Osteoblast (primary cell): ENCODE results near the gene NACC2. TPM values are rescaled to one million over a fixed set of nuclear protein-coding genes. Genes with fewer than 3 reads are reported as not detected.

Experiments
- DNase-seq: peaks from one replicate; pipeline ENCODE4 v3.0.0; 2011; ENCODE audit warnings: low spot score, mixed read lengths; ENCODE audit not compliant: insufficient read length; ENCODE audit errors: missing footprints
- H2AFZ ChIP-seq: 2 replicates; pipeline ENCODE4 v1.6.0; 2011; ENCODE audit warnings: mild to moderate bottlenecking, low read length
- H3K27ac ChIP-seq: 2 replicates; pipeline ENCODE4 v1.5.1; 2011; ENCODE audit warnings: mild to moderate bottlenecking, low read depth, low read length, moderate library complexity
- H3K27me3 ChIP-seq: 2 replicates; pipeline ENCODE4 v1.6.0; 2012; ENCODE audit warnings: mild to moderate bottlenecking, control low read depth, inconsistent platforms, low read length, moderate library complexity; ENCODE audit not compliant: insufficient read depth
- H3K36me3 ChIP-seq: 2 replicates; pipeline ENCODE4 v1.5.1; 2011; ENCODE audit warnings: mild to moderate bottlenecking, low read length, control low read depth, moderate library complexity; ENCODE audit not compliant: insufficient read depth
- H3K4me1 ChIP-seq: 2 replicates; pipeline ENCODE4 v1.5.1; 2011; ENCODE audit warnings: mild to moderate bottlenecking, low read length, control low read depth, moderate library complexity; ENCODE audit not compliant: insufficient read depth
- H3K4me2 ChIP-seq: 2 replicates; pipeline ENCODE4 v1.6.0; 2011; ENCODE audit warnings: mild to moderate bottlenecking, low read length; ENCODE audit not compliant: insufficient read depth
- H3K4me3 ChIP-seq: fragments of 200-600 bp; sonication (generic); 3 replicates; pipeline ENCODE4 v1.5.1; 2012; ENCODE audit warnings: mild to moderate bottlenecking, low read length, inconsistent platforms; ENCODE audit not compliant: insufficient read depth
- H3K79me2 ChIP-seq: 2 replicates; pipeline ENCODE4 v1.6.0; 2012; ENCODE audit warnings: mild to moderate bottlenecking, low read length, control low read depth, inconsistent platforms; ENCODE audit not compliant: insufficient read depth
- H3K9me3 ChIP-seq: 2 replicates; pipeline ENCODE4 v1.5.1; 2011; ENCODE audit warnings: low read depth, low read length, control low read depth
- H4K20me1 ChIP-seq: 2 replicates; pipeline ENCODE4 v1.6.0; 2012; ENCODE audit warnings: mild to moderate bottlenecking, low read length, control low read depth; ENCODE audit not compliant: insufficient read depth
- total RNA-seq: library from RNA; depleted of rRNA; stranded (reverse); fragments of >200 nt; gene quantifications from 2 replicates; pipeline ENCODE4 v1.2.3, GENCODE V29; 2012
- TF ChIP-seq, protein P1 (sequence below): IDR thresholded peaks from 2 replicates; pipeline ENCODE4 v1.5.1; 2011; ENCODE audit warnings: mild to moderate bottlenecking, low read depth, low read length, moderate library complexity; ENCODE audit errors: extremely low read depth

The NACC2 gene
- total RNA-seq, 1 donor, result 32.9 TPM

DNA sequence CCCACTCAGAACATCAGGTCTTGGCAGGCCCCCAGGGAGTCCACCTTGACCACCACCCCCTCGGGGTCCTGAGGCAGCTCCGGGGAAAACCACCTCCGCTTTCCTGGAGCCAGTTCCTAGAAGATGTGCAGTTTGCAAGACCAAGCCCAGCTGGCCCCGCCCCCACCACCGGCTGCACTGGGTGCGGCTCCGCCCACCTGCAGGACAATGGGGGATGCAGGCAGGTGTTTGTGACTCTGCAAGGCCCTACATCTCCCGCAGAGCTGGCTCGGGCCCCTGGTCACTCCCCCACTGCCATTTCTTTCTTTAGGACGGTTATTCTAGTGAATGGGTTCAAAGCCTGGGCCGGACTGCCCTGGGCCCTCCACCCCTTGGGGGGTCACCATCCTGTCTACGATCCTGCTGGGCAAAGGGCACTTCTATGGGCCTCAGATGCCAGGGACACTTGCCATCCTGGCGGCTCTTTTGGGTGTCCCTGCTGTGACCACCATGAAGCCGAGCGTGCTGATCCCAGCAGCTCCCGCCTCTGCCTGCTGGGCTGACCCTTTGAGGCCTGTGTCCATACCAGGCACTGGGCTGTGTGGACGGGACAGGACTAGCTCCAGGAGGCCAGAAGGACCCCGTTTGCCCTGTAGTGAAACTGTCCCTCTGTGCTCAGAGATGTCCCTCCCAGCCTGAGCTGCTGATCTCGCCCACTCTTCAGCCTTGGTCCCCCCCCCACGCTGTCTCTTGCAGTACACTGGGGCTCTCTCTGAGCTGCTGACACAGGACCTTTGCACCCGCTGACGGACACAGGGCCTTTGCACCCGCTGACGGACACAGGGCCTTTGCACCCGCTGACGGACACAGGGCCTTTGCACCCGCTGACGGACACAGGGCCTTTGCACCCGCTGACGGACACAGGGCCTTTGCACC lies 5.9 kb upstream of the NACC2 start:
- Histone ChIP-seq H3K4me1 (peaks cover 8% of the 10 kb centered on the region), H3K27me3 (peaks cover 18% of the 10 kb centered on the region), H4K20me1 (no peaks in the 10 kb centered on the region), H3K4me3 (no peak overlapping the region), H2AFZ (no peak overlapping the region), H3K27ac (no peak overlapping the region), H3K9me3 (no peaks in the 10 kb centered on the region), H3K79me2 (no peaks in the 10 kb centered on the region), H3K36me3 (no peaks in the 10 kb centered on the region), H3K4me2 (no peak overlapping the region)
- TF ChIP-seq, protein P1, sequence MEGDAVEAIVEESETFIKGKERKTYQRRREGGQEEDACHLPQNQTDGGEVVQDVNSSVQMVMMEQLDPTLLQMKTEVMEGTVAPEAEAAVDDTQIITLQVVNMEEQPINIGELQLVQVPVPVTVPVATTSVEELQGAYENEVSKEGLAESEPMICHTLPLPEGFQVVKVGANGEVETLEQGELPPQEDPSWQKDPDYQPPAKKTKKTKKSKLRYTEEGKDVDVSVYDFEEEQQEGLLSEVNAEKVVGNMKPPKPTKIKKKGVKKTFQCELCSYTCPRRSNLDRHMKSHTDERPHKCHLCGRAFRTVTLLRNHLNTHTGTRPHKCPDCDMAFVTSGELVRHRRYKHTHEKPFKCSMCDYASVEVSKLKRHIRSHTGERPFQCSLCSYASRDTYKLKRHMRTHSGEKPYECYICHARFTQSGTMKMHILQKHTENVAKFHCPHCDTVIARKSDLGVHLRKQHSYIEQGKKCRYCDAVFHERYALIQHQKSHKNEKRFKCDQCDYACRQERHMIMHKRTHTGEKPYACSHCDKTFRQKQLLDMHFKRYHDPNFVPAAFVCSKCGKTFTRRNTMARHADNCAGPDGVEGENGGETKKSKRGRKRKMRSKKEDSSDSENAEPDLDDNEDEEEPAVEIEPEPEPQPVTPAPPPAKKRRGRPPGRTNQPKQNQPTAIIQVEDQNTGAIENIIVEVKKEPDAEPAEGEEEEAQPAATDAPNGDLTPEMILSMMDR, result no peak
- DNase-seq, result no peak

- no peak overlapping the region for H3K4me3 ChIP-seq
- TF ChIP-seq, protein P1, result no peak
- no peak for DNase-seq
Observed at GRCh38 chr9:136099542-136099941, 4.5 kb upstream of the NACC2 start.

DNA sequence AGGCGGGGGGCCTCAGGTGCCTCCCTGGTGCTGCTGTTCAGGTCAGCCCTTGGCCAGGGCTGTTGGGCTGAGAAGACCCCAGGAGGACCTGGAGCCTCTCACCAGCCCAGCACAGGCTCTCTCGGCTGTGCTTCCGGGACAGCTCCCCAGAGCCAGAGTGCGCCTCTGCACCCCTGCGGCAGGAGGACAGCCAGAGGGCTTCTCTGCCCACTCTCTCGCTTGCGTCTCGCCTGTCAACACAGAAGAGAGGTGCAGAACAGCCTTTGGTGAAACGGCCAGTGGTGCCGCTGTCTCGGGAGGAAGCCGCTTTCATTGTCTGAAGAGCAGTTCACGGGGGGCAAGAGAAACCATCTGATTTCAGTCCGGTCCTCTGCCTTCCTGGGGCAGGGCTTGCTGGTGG lies 3.8 kb upstream of the NACC2 start:
- no peak overlapping the region for H3K27ac ChIP-seq
- no peaks in the 10 kb centered on the region for H3K36me3 ChIP-seq

More at GRCh38 chr9:136099542-136099941, 4.5 kb upstream of the NACC2 start:
- Histone ChIP-seq H2AFZ (no peak overlapping the region), H4K20me1 (no peaks in the 10 kb centered on the region), H3K27ac (no peak overlapping the region), H3K36me3 (no peaks in the 10 kb centered on the region), H3K4me2 (no peak overlapping the region), H3K79me2 (no peaks in the 10 kb centered on the region), H3K4me1 (peaks cover 3% of the 10 kb centered on the region), H3K9me3 (no peaks in the 10 kb centered on the region), H3K27me3 (peaks cover 6% of the 10 kb centered on the region)

GRCh38 chr9:136098210-136098609 lies 3.1 kb upstream of the NACC2 start:
- Histone ChIP-seq H3K4me2 (no peak overlapping the region), H2AFZ (no peak overlapping the region), H3K4me3 (no peak overlapping the region), H3K79me2 (peaks cover 13% of the 10 kb centered on the region), H4K20me1 (peaks cover 6% of the 10 kb centered on the region), H3K4me1 (peaks cover 9% of the 10 kb centered on the region), H3K36me3 (no peaks in the 10 kb centered on the region), H3K27me3 (no peaks in the 10 kb centered on the region), H3K9me3 (no peaks in the 10 kb centered on the region), H3K27ac (no peak overlapping the region)
- peak; percentile 58 for DNase-seq
- TF ChIP-seq, protein P1, result no peak

More for the DNA sequence above, 3.8 kb upstream of the NACC2 start:
- no peaks in the 10 kb centered on the region for H3K9me3 ChIP-seq
- H3K79me2 ChIP-seq, result peaks cover 7% of the 10 kb centered on the region
- DNase-seq, result peak; percentile 92
- no peak overlapping the region for H3K4me3 ChIP-seq
- H3K27me3 ChIP-seq, result peaks cover 2% of the 10 kb centered on the region
- H2AFZ ChIP-seq, result no peak overlapping the region
- peaks cover 1% of the 10 kb centered on the region for H4K20me1 ChIP-seq
- no peak overlapping the region for H3K4me2 ChIP-seq
- peaks cover 3% of the 10 kb centered on the region for H3K4me1 ChIP-seq
- TF ChIP-seq, protein P1, result no peak
